Measurements from ENCODE around the gene PDE11A. TPM values are rescaled to one million over a fixed set of nuclear protein-coding genes. Genes with fewer than 3 reads are reported as not detected.

PDE11A gene
- total and polyA plus RNA-seq, 10 donors: 0.02 to 1.2 (median 0.22) TPM; not detected in 3

- peaks cover 0 to 3% (median 0%) of the 10 kb centered on the region in 7 donors for H3K27me3 ChIP-seq (replicated peaks in 1 of 7)
- no peaks in the 10 kb centered on the region for H3K9me3 ChIP-seq
- no peak overlapping the region for H3K4me3 ChIP-seq
- DNase-seq: no peak
- no peaks in the 10 kb centered on the region for H3K36me3 ChIP-seq
- no peak for TF ChIP-seq POLR2A (IDR thresholded peaks at IDR 0.05)
- no peak for TF ChIP-seq CTCF (IDR thresholded peaks at IDR 0.05 in 8 of 11, conservative IDR thresholded peaks at IDR 0.05 in 3 of 11)
- no peak for TF ChIP-seq POLR2AphosphoS5 (IDR thresholded peaks at IDR 0.05)
- intact Hi-C loops (cut with DNase I; ENCODE audit: low total_unique reads): no loop called here
- no peak overlapping the region for H3K27ac ChIP-seq
- H3K4me1 ChIP-seq: no peaks in the 10 kb centered on the region
These were observed 414.3 kb downstream of the PDE11A start for GRCh38 chr2:177658309-177658708.

- H3K27me3 ChIP-seq (replicated peaks in 1 of 7): peaks cover 0 to 8% (median 0%) of the 10 kb centered on the region in 7 donors
- H3K4me1 ChIP-seq: no peaks in the 10 kb centered on the region
- 52 to 72% (median 63%) methylated on average over 7 of the region's 7 CpGs for WGBS, 5 donors
- no peak overlapping the region for H3K27ac ChIP-seq
- no peaks in the 10 kb centered on the region for H3K9me3 ChIP-seq
- H3K36me3 ChIP-seq: no peaks in the 10 kb centered on the region
- TF ChIP-seq POLR2A (IDR thresholded peaks at IDR 0.05) (no peak), CTCF (IDR thresholded peaks at IDR 0.05 in 8 of 11, conservative IDR thresholded peaks at IDR 0.05 in 3 of 11) (no peak), POLR2AphosphoS5 (IDR thresholded peaks at IDR 0.05) (no peak)
- H3K4me3 ChIP-seq: no peak overlapping the region
- no peak for DNase-seq
- intact Hi-C loops (cut with DNase I; ENCODE audit: low total_unique reads): no loop called here
These were observed 420.7 kb downstream of the PDE11A start for GRCh38 chr2:177651833-177652232.

GRCh38 chr2:177649568-177650518, 422.7 kb downstream of the PDE11A start:
- H3K27me3 ChIP-seq (replicated peaks in 1 of 7): peaks cover 0 to 8% (median 0%) of the 10 kb centered on the region in 7 donors
- intact Hi-C loops (cut with DNase I; ENCODE audit: low total_unique reads): no loop called here
- TF ChIP-seq POLR2AphosphoS5 (IDR thresholded peaks at IDR 0.05) (no peak), POLR2A (IDR thresholded peaks at IDR 0.05) (no peak), CTCF (IDR thresholded peaks at IDR 0.05 in 8 of 11, conservative IDR thresholded peaks at IDR 0.05 in 3 of 11) (no peak)
- no peak overlapping the region for H3K27ac ChIP-seq
- H3K36me3 ChIP-seq: no peaks in the 10 kb centered on the region
- no peak for DNase-seq
- H3K4me1 ChIP-seq: no peaks in the 10 kb centered on the region
- H3K4me3 ChIP-seq: no peak overlapping the region
- no peaks in the 10 kb centered on the region for H3K9me3 ChIP-seq
- 56 to 73% (median 65%) methylated on average over 4 of the region's 4 CpGs for WGBS, 5 donors

GRCh38 chr2:177646791-177647190, 425.8 kb downstream of the PDE11A start:
- DNase-seq: no peak
- no peak overlapping the region for H3K27ac ChIP-seq
- no peaks in the 10 kb centered on the region for H3K4me1 ChIP-seq
- H3K36me3 ChIP-seq: no peaks in the 10 kb centered on the region
- 58 to 87% (median 71%) methylated on average over 1 of the region's 1 CpG for WGBS, 5 donors
- intact Hi-C loops (cut with DNase I; ENCODE audit: low total_unique reads): no loop called here
- no peak for TF ChIP-seq POLR2A (IDR thresholded peaks at IDR 0.05)
- TF ChIP-seq CTCF (IDR thresholded peaks at IDR 0.05 in 8 of 11, conservative IDR thresholded peaks at IDR 0.05 in 3 of 11): no peak
- TF ChIP-seq POLR2AphosphoS5 (IDR thresholded peaks at IDR 0.05): no peak
- H3K9me3 ChIP-seq: no peaks in the 10 kb centered on the region
- no peak overlapping the region for H3K4me3 ChIP-seq
- H3K27me3 ChIP-seq (replicated peaks in 1 of 7): peaks cover 0 to 4% (median 0%) of the 10 kb centered on the region in 7 donors
